NCI-H446 treated with DMSO at 0.1 percent for 48 hours (cell line): Measurements from ENCODE around the gene PXDN.
"Not testable (repeated sequence)": the region's sequence is repeated elsewhere in the genome, so short reads cannot be mapped to it uniquely, and the experiment has no call there.

Experiments used
- DNase-seq: peaks from one replicate; lab custom pipeline; 2025; lab: John Stamatoyannopoulos, UW

The PXDN gene

DNA sequence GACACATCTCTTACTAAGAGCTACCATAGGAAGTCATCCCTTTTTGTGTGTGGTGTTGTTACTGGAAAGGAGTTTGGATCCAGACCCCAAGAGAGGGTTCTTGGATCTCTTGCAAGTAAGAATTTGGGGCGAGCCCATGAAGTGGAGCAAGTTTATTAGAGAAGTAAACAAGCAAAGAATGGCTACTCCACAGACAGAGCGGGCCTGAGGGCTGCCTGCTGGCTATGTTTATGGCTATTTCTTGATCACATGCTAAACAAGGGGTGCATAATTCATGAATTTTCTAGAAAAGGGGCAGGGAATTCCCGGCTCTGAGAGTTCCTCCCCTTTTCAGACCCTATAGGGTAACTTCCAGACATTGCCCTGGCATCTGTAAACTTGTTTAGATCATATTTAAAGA, 30.6 kb upstream of the PXDN start:
- no peak for DNase-seq

GRCh38 chr2:1773883-1774282, 29.6 kb upstream of the PXDN start:
- DNase-seq: no peak

GRCh38 chr2:1772471-1773267, 28.4 kb upstream of the PXDN start:
- no peak for DNase-seq

GRCh38 chr2:1771626-1772280, 27.4 kb upstream of the PXDN start:
- no peak for DNase-seq

GRCh38 chr2:1770566-1771380, 26.5 kb upstream of the PXDN start:
- DNase-seq: no peak

DNA sequence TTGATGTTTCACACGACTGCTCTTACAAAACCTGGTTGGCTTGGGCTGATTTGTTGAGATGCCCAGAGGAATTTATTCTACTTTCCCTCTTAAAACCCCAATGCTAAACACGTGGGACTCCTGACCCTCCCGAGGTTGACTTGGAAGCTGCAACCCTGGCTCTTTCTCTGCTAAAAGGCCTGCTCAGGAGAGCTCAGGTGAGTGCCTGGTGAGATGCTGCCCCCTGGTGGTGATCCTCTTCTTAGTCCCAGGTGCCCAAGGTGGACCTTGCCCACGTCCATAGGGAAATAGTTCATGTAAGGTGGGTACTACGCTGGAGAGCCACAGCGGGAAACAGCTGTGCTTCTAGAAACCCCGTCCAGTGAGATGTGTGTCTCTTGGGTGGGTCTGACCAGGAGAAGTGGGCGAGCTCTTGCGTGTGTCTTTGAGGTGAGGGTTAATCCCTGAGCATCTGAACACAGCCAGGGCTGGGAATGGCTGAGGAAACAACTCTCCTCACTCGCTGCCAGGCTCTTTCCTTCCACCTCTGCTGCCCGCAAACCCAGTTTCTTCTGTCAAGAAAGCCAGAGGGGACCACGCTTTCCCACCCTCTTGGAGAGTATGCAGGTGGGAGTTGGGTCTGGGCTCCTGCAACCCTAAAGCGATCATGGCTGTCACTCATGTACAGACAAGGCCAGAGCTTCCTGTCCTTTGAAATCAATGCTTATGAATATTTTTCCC, 25.5 kb upstream of the PXDN start:
- DNase-seq: peak; percentile 19

GRCh38 chr2:1767939-1768691, 23.8 kb upstream of the PXDN start:
- no peak for DNase-seq

- no peak for DNase-seq
Observed at GRCh38 chr2:1766851-1767811, 22.8 kb upstream of the PXDN start.

- no peak for DNase-seq
Observed at GRCh38 chr2:1766425-1766824, 22.1 kb upstream of the PXDN start.

DNA sequence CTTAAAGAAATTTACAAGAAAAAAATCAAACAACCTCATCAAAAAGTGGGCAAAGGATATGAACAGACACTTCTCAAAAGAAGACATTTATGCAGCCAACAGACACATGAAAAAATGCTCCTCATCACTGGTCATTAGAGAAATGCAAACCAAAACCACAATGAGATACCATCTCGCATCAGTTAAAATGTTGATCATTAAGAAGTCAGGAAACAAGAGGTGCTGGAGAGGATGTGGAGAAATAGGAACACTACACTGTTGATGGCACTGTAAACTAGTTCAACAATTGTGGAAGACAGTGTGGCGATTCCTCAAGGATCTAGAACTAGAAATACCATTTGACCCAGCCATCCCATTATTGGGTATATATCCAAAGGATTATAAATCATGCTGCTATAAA, 20.9 kb upstream of the PXDN start:
- DNase-seq: not testable (repeated sequence)

- DNase-seq: no peak
Observed at GRCh38 chr2:1759611-1759930, 15.3 kb upstream of the PXDN start.

GRCh38 chr2:1758774-1759610, 14.7 kb upstream of the PXDN start:
- DNase-seq: no peak

DNA sequence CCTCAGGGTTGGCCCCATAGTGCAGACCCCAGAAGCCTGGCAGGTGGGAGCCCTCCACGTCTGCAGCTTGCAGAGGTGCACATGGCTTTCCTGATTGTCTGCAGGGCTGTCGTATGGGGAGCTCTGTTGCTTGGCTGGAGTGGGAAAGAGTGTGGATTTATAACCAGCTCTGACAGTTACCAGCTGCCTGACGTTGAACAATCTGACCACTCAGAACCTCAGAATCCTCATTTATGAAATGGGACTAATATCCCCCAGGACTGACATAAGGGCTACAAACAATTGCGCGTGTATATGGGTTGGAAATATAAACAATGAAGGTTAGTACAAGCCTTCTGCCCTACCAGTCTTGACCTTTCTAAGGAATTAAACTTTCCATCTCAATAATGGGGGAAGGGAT, 13.9 kb upstream of the PXDN start:
- no peak for DNase-seq

GRCh38 chr2:1757567-1757966, 13.3 kb upstream of the PXDN start:
- no peak for DNase-seq

DNA sequence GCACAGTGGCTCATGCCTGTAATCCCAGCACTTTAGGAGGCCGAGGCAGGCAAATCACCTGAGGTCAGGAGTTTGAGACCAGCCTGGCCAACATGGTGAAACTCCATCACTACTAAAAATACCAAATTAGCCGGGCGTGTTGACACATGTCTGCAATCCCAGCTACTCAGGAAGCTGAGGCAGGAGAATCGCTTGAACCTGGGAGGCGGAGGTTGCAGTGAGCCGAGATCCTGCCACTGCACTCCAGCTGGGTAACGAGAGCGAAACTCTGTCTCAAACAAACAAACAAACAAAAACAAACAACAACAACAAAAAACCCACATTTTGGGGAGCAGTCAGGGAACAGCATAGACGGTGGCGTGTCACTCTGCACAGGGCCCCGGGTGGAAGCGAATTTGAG, 12.8 kb upstream of the PXDN start:
- DNase-seq: not testable (repeated sequence)

DNA sequence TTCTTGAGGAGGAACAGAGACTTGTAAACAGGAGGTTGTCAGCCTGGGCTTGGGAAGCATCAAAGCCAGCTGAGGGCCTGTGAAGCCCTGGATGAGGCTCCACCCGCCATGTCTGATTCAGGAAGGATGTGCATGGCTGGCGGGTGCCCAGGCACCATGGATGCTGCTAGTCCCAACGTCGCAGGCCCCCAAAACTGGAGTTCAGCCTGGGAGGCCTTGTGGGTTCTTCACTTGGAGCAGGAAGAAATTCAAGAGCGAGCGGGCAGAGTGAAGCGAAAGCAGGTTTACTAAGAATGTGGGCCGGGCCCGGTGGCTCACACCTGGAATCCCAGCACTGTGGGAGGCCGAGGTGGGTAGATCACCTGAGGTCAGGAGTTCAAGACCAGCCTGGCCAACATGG, 12.1 kb upstream of the PXDN start:
- DNase-seq: no peak

GRCh38 chr2:1755436-1756191, 11.3 kb upstream of the PXDN start:
- DNase-seq: no peak

DNA sequence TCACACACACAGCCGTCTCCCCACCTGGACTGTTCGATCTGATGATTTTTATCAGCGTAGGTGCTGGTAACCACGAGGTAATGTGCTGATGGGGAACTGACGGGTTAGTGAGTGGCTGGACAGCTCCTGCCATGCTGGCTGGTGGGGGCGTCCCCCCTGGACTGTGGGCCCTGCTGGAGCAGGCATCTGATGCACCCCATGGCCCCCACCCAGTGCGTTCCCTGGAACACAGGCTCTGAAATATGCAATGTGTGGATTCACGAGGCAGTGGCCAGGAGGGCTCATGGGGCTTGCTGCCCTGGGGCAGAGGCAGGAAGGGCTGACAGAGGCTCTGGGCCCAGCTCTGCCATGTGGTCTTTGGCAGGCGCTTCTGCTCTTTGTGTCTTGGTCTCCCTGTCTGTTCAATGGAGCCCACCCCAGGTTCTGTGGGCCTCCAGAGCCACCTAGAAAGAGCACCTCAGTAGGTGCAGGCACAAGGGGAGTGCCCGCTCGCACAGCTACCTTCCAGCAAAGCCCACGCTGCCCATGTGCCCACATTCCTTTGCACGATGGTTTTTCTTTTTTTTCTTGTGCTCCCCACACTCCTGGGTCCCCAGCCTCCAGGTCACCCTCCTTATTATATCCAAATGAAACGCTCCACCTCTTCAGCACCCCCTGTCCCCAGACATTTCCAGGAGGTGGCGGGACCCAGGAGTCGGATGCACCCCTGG, 10.3 kb upstream of the PXDN start:
- no peak for DNase-seq
